GM21515 (cell line): Measurements from ENCODE around the gene IMP4.

ENCODE experiments used
- ATAC-seq: cut with Tn5 transposase; IDR thresholded peaks from one replicate; pipeline ENCODE4 v1.9.1; 2021; ENCODE audit not compliant: unreplicated experiment

The IMP4 gene

GRCh38 chr2:130393318-130393910 lies 50.7 kb downstream of the IMP4 start:
- no peak for ATAC-seq
